ENCODE data around the gene CPA3.

CPA3 gene

GRCh38 chr3:148922467-148922866, 57.4 kb downstream of the CPA3 start:
- no peak for DNase-seq

- no peak for DNase-seq
These were observed 58.5 kb downstream of the CPA3 start for GRCh38 chr3:148923592-148923991.

- DNase-seq = no peak
These were observed 59.5 kb downstream of the CPA3 start for GRCh38 chr3:148924562-148924961.

DNA sequence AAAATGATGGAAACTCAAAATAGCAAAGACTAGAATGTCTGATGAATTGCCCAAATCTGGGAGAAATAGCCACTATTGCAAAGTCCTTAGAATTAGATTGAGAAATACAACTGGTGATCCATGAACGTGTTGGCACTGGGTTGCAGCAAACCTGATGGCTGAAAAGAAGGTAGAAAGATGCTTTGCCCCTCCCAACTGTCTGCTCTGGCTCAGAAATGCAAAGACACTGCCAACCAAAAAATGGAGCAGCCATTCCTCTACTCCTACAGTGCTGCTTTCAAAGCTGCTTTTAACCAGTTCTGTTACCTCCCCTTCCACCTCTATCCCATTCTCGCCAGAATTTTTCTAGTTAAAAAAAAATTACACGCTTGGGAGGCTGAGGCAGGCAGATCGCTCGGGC, 60.7 kb downstream of the CPA3 start:
- DNase-seq = no peak

- DNase-seq = no peak
These were observed 65.7 kb downstream of the CPA3 start for GRCh38 chr3:148930752-148931151.

- no peak for DNase-seq
These were observed 66.5 kb downstream of the CPA3 start for GRCh38 chr3:148931574-148931973.

- DNase-seq = no peak
These were observed 67.9 kb downstream of the CPA3 start for GRCh38 chr3:148932972-148933371.

DNA sequence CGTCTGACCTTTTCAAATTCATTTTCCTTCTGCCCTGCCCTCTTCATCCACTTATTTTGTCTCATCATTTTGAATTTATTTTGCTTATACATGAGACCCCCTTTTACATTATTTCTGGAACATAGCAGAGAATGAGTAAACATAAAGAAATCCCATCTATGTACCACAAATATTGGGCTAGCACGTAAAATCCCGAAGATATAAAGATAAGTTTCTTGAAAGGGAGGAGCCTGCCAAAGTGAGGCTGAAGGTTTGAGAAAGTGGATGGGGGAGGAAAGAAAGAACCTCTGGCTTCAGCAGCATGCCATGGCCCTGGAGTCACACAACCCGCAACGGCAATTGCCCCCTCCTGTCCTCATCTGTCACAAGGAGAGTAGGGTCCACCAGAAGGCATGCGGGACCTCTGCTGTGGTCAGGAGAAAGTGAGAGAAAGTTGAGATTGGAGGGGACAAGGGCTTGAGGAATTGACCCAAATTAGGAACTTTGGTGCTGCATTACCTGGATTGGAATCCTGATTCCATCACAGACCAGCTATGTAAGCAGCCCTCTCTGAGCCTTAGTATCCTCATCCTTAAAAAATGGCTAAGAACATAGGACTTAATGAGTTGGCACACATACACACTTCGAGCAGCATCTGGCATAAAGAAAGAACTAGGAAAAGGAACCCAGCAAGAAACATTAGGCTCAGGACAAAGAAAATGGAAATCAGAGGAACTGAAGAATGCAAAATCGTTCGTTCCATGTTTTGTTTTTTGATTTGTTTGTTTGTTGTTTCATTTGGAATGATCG, 72.6 kb downstream of the CPA3 start:
- no peak for DNase-seq

GRCh38 chr3:148938306-148938705, 73.2 kb downstream of the CPA3 start:
- no peak for DNase-seq

DNA sequence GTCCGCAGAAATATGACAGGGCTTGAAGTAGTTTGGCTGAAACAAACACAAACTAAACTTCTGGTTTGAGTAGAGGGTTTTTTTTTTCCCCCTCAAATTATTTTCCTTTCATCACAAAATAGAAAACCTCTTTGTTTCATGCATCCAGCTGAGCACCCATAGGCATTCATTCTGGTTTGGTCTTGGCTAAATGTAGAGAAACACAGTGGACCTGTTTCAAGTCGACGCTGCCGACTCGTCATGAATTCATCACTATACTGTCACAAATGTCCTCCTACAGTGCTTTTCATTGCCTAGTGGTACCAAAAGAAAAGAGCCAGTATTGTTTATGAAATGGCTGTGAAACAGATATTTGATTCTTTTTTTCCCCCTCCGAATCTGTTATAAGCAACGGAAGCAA, 73.8 kb downstream of the CPA3 start:
- DNase-seq = no peak

DNA sequence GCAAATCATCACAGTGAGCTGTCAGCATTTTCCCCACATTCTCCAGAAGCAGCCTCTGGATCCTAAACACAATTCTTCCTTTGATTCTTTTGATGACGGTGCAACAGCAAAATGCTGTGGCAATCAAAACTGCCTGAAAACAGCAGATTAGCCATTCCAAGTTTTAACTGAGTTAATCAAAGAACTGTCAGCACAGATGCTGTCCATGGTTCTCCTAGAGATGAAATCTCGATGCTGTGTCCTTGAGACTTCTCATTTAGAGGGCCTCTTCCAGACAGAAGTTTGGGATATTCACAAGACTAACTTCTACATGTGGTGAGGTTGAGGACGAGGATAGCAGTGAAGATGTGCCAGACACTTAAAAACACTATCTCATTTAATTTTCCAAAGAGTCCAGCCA, 75.9 kb downstream of the CPA3 start:
- no peak for DNase-seq

GRCh38 chr3:148943506-148944205, 78.6 kb downstream of the CPA3 start:
- DNase-seq = peak; percentile 73

DNA sequence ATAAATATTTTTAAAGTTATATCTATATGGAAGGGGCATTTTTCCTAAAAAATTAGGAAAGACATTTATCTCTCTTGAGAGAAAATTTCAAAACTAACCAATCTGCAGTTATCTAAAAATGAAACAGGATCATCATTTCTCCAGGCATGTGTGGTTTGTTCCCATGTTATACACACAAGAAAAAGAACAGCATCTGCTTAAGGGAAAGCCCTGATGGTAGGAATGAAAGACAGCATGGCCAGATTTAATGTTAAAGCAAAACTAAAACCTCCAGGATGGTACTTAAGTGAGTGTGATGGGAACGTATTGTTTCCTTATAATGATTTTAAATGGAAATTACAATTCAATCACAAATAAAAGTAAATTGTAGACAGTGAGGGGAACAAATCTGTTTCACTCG, 80.0 kb downstream of the CPA3 start:
- no peak for DNase-seq

All from NCI-H1092 treated with DMSO at 0.1 percent for 48 hours (cell line).